ENCODE measurements around the gene ARRB1.
"Not testable (repeated sequence)": the region's sequence is repeated elsewhere in the genome, so short reads cannot be mapped to it uniquely, and the experiment has no call there.

Gene ARRB1

GRCh38 chr11:75333022-75333806, 18.2 kb downstream of the ARRB1 start:
- no peak for TF ChIP-seq CTCF (IDR thresholded peaks at IDR 0.05; ENCODE audit: low read depth, low read length)
- H3K4me3 ChIP-seq (ENCODE audit: low read depth, low read length), result no peak overlapping the region

- H3K4me3 ChIP-seq (ENCODE audit: low read depth, low read length), result not testable (repeated sequence)
These were observed 19.7 kb downstream of the ARRB1 start for GRCh38 chr11:75331761-75332160.

GRCh38 chr11:75331304-75331703, 20.2 kb downstream of the ARRB1 start:
- not testable (repeated sequence) for H3K4me3 ChIP-seq (ENCODE audit: low read depth, low read length)

GRCh38 chr11:75330886-75331285, 20.6 kb downstream of the ARRB1 start:
- H3K4me3 ChIP-seq (ENCODE audit: low read depth, low read length), result not testable (repeated sequence)

GRCh38 chr11:75330291-75330690, 21.2 kb downstream of the ARRB1 start:
- TF ChIP-seq CTCF (IDR thresholded peaks at IDR 0.05; ENCODE audit: low read depth, low read length), result no peak

GRCh38 chr11:75328426-75329277, 22.8 kb downstream of the ARRB1 start:
- no peak overlapping the region for H3K4me3 ChIP-seq (ENCODE audit: low read depth, low read length)

More at GRCh38 chr11:75330291-75330690, 21.2 kb downstream of the ARRB1 start:
- H3K4me3 ChIP-seq (ENCODE audit: low read depth, low read length), result no peak overlapping the region

GRCh38 chr11:75326439-75326810, 25.0 kb downstream of the ARRB1 start:
- H3K4me3 ChIP-seq (ENCODE audit: low read depth, low read length), result no peak overlapping the region
- TF ChIP-seq CTCF (IDR thresholded peaks at IDR 0.05; ENCODE audit: low read depth, low read length), result no peak

More at GRCh38 chr11:75328426-75329277, 22.8 kb downstream of the ARRB1 start:
- TF ChIP-seq CTCF (IDR thresholded peaks at IDR 0.05; ENCODE audit: low read depth, low read length), result peak; percentile 86

GRCh38 chr11:75325713-75326438, 25.6 kb downstream of the ARRB1 start:
- H3K4me3 ChIP-seq (ENCODE audit: low read depth, low read length), result no peak overlapping the region
- TF ChIP-seq CTCF (IDR thresholded peaks at IDR 0.05; ENCODE audit: low read depth, low read length), result no peak

All from WI38 (cell line).